HuH-7.5 (cell line): ENCODE measurements around the gene DRD5.

Experiments used
- DNase-seq: peaks from one replicate; pipeline ENCODE4 v3.0.0; 2011; ENCODE audit warnings: low spot score

The DRD5 gene

DNA sequence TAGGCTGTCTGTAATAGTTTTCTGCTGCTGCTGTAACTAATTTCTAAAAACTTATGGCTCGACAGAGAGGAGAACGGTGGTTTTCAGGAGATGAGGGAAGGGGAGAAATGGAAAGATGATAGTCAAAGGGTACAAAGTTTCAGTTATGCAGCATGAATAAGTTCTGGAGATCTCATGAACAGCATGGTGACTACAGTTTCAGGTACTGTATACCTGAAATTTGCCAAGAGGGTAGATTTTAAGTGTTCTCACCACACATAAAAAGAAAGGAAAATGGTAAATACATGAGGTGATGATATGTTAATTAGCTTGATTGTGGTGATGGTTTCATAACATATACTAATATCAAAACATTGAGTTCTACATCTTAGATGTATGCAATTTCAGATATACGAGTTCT, 34.9 kb downstream of the DRD5 start:
- no peak for DNase-seq

DNA sequence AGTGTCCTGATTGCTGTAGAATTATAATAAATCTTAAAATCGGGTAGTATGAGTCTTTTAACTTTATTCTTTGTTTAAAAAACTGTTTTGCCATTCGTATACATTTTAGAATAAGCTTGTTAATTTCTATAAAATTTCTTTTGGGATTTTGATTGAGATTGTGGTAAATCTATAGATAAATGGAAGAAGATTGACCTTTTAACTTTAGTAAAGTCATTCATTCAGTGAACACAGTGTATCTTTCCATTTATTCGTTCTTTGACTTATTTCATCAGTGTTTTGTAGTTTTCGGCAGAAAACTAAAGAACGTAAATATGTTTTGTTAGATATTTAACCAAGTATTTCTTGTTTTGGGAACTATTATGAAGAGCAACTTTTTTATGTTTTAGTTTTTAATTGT, 38.9 kb downstream of the DRD5 start:
- DNase-seq, result no peak

DNA sequence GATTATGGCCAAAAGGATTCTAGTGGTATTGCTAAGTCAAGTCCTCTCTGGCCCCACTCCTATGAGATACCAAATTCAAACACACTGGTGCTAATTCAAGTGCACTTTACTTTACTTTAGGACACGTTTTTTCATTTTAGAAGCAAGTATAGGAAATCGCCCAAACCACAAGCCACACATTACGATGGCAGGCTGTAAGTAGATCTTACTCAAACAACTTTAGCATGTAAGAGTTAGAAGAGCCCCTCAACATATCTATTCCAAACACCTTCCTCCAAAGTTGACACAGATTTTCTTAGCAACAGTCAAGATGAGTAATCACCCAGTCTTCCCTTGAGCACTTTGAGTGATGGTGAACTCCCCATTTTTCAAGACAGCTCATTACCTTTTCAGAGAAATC, 43.6 kb downstream of the DRD5 start:
- DNase-seq, result no peak

DNA sequence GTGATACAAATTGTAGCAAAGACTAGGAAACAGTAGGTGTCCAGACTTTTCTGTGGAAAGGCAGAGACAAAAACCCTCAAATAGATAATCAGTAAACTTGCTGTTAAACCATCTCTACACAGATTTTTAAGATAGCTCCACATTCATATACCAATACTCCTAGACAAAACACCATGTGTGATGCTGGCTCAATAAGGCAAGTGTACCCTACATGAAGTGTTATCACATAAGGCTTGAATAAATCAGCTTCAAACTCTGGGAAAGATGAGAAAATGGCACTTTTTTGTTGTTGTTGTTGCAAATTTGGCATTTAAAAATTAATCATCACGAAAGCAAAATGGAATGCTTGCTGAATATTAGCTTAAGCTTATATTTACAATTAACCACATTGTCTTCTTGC, 45.1 kb downstream of the DRD5 start:
- no peak for DNase-seq

DNA sequence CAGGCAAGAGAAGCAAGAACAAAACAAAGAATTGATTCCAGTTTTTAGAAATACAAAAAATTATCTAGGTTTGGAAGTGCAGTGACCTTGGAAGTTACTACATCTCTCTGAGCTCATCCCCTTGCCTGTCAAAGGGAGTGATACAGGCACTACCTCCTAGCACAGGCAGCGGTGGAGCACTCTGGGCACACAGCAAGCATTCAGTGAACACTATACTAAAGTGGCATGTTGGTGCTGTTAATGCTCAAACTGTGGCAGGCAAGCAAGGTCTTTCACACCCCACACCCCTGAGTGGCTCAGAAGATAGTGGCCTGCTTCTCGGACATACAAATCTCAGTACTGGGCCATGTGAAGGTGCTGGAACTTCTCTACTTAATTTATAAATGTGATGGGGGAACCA, 51.2 kb downstream of the DRD5 start:
- DNase-seq, result no peak

DNA sequence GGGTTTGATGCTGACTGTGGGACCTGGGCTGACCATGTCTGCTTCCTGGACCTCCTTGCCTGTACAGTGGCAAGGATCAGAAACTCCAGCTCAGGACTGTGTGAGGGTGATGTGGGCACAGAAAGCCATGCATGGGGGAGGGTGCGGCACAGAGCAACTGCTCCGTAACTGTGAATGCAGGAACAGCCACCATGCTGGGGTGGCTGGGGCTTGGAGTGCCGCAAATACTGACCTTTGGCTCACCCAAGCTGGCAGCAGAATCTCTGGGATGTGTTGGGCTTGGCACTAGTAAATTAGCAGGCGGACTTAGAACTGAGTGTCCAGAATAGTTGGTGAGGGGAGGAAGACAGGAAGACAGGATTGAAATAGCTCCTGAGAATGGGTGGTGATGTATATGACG, 52.0 kb downstream of the DRD5 start:
- DNase-seq, result no peak
